HepG2 (cell line): ENCODE measurements around the gene SSC5D. TPM values are rescaled to one million over a fixed set of nuclear protein-coding genes. Genes with fewer than 3 reads are reported as not detected.
A peak's percentile ranks its signal among the peaks of the same experiment; 100 is the strongest.

ENCODE experiments used
- AKAP8 ChIP-seq: sonication (generic); formaldehyde crosslinking; IDR thresholded peaks from 2 replicates; pipeline ENCODE4 v1.5.1; 2020; ENCODE audit warnings: mild to moderate bottlenecking, missing genetic modification reagents
- ATF4 ChIP-seq, 2 experiments: fragments of 450-650 bp in 1 of 2; sonication (generic) in 1 of 2; formaldehyde crosslinking; IDR thresholded peaks; 2 replicates each; pipeline versions ENCODE4 v1.5.0 to v1.8.0; 2020 to 2022; ENCODE audit warnings: mild to moderate bottlenecking in 1 of 2, missing genetic modification reagents in 1 of 2
- CHD4 ChIP-seq: fragments of 200-600 bp; sonication (generic); IDR thresholded peaks from 2 replicates; pipeline ENCODE4 v1.7.0; 2017; ENCODE audit warnings: mild to moderate bottlenecking, low read length, borderline replicate concordance
- DMTF1 ChIP-seq: sonication (generic); formaldehyde crosslinking; IDR thresholded peaks from 2 replicates; pipeline ENCODE4 v1.4.0; 2020; ENCODE audit warnings: mild to moderate bottlenecking, missing genetic modification reagents
- GTF2F1 ChIP-seq: fragments of 150-350 bp; IDR thresholded peaks from 2 replicates; pipeline ENCODE4 v1.6.1; 2014; ENCODE audit warnings: low read length
- HNF4G ChIP-seq, 2 experiments: sonication (generic) in 1 of 2; formaldehyde crosslinking in 1 of 2; IDR thresholded peaks; 2 replicates each; pipeline versions ENCODE4 v1.4.0 to v1.6.1; 2011 to 2020; ENCODE audit warnings: borderline replicate concordance in 2 of 2, low read depth in 2 of 2, mild to moderate bottlenecking in 2 of 2, low read length in 1 of 2, missing genetic modification reagents in 1 of 2, moderate library complexity in 1 of 2
- JUN ChIP-seq: sonication (generic); formaldehyde crosslinking; IDR thresholded peaks from 2 replicates; pipeline ENCODE4 v1.4.0; 2020; ENCODE audit warnings: mild to moderate bottlenecking, missing genetic modification reagents
- MEIS1 ChIP-seq: sonication (generic); formaldehyde crosslinking; IDR thresholded peaks from 2 replicates; pipeline ENCODE4 v1.9.0; 2021; ENCODE audit warnings: mild to moderate bottlenecking, missing genetic modification reagents, moderate library complexity, borderline replicate concordance
- MIXL1 ChIP-seq: IDR thresholded peaks from 2 replicates; pipeline ENCODE4 v1.6.1; 2016
- MXD4 ChIP-seq: IDR thresholded peaks from 2 replicates; pipeline ENCODE4 v1.6.1; 2016; ENCODE audit warnings: mild to moderate bottlenecking, missing biosample characterization, missing genetic modification reagents
- REST ChIP-seq, 2 experiments: IDR thresholded peaks; 2 replicates each; pipeline ENCODE4 v1.6.1; 2011 to 2012; ENCODE audit warnings: low read length in 2 of 2, borderline replicate concordance in 1 of 2, low read depth in 1 of 2, mild to moderate bottlenecking in 1 of 2, moderate library complexity in 1 of 2
- SMAD3 ChIP-seq: sonication (generic); formaldehyde crosslinking; IDR thresholded peaks from 2 replicates; pipeline ENCODE4 v1.4.0; 2020; ENCODE audit warnings: missing genetic modification reagents
- ZC3H4 ChIP-seq: sonication (generic); formaldehyde crosslinking; IDR thresholded peaks from 2 replicates; pipeline ENCODE4 v1.4.0; 2020; ENCODE audit warnings: missing genetic modification reagents, borderline replicate concordance
- ZNF761 ChIP-seq: sonication (generic); formaldehyde crosslinking; conservative IDR thresholded peaks from 2 replicates; pipeline ENCODE4 v1.4.0; 2020; ENCODE audit warnings: mild to moderate bottlenecking, missing genetic modification reagents
- polyA plus RNA-seq, 8 experiments: library from polyadenylated mRNA; depleted of rRNA in 3 of 8; stranded (reverse) in 7 of 8; unstranded in 1 of 8; fragments of >200 nt; fragmentation: Illumina TruSeq in 4 of 8; extraction: Trizol in 4 of 8; gene quantifications; 2 replicates each; pipeline versions ENCODE4 v1.2.1 to v1.2.3, GENCODE V29; 2011 to 2016; ENCODE audit warnings: low read depth in 4 of 8, missing spikeins in 1 of 8, mixed read lengths in 1 of 8; ENCODE audit not compliant: insufficient read depth in 1 of 8
- total RNA-seq, 5 experiments: library from RNA; depleted of rRNA; stranded (reverse); fragments of >200 nt; fragmentation: Illumina TruSeq; extraction: Trizol; gene quantifications; 2 replicates each; pipeline ENCODE4 v1.2.3, GENCODE V29; 2016; ENCODE audit warnings: low read depth in 1 of 5
- TF ChIP-seq, protein P1 (sequence below): sonication (generic); formaldehyde crosslinking; IDR thresholded peaks from 2 replicates; pipeline ENCODE4 v1.4.0; 2020; ENCODE audit warnings: missing genetic modification reagents
- TF ChIP-seq, protein P2 (sequence below): sonication (generic); formaldehyde crosslinking; IDR thresholded peaks from 2 replicates; pipeline ENCODE4 v1.4.0; 2020; ENCODE audit warnings: mild to moderate bottlenecking, missing genetic modification reagents
- TF ChIP-seq, protein P3 (sequence below): sonication (generic); formaldehyde crosslinking; IDR thresholded peaks from 2 replicates; pipeline ENCODE4 v1.5.0; 2020; ENCODE audit warnings: missing genetic modification reagents

The SSC5D gene
- total and polyA plus RNA-seq, 2 of the 13 experiments (the other 11 are each of a cell fraction or from before 2014, with no cell fraction given), result not detected

- TF ChIP-seq, protein P1, sequence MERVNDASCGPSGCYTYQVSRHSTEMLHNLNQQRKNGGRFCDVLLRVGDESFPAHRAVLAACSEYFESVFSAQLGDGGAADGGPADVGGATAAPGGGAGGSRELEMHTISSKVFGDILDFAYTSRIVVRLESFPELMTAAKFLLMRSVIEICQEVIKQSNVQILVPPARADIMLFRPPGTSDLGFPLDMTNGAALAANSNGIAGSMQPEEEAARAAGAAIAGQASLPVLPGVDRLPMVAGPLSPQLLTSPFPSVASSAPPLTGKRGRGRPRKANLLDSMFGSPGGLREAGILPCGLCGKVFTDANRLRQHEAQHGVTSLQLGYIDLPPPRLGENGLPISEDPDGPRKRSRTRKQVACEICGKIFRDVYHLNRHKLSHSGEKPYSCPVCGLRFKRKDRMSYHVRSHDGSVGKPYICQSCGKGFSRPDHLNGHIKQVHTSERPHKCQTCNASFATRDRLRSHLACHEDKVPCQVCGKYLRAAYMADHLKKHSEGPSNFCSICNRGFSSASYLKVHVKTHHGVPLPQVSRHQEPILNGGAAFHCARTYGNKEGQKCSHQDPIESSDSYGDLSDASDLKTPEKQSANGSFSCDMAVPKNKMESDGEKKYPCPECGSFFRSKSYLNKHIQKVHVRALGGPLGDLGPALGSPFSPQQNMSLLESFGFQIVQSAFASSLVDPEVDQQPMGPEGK (CRISPR knock-in tag), result 0 out of 2 replicates have a peak, but pooled peaks have one; percentile 22
- TF ChIP-seq, protein P2, sequence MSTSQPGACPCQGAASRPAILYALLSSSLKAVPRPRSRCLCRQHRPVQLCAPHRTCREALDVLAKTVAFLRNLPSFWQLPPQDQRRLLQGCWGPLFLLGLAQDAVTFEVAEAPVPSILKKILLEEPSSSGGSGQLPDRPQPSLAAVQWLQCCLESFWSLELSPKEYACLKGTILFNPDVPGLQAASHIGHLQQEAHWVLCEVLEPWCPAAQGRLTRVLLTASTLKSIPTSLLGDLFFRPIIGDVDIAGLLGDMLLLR (CRISPR knock-in tag), result no peak
- TF ChIP-seq CHD4 (peak; percentile 46; the same call in 1 of the 2 replicates), JUN (CRISPR knock-in tag) (no peak), HNF4G (IDR thresholded peaks at IDR 0.05; ENCODE audit: borderline replicate concordance, low read depth, low read length) (peak; percentile 36), HNF4G (CRISPR knock-in tag; IDR thresholded peaks at IDR 0.05; ENCODE audit: borderline replicate concordance, low read depth) (no peak), ATF4 (CRISPR knock-in tag; IDR thresholded peaks at IDR 0.05) (0 out of 4 replicates have a peak, but pooled peaks of 1 of the 2 experiments have one; percentile 5), SMAD3 (CRISPR knock-in tag) (peak; percentile 49; the same call in 1 of the 2 replicates), ZNF761 (0 out of 2 replicates have a peak, but pooled peaks have one; percentile 26), REST (IDR thresholded peaks at IDR 0.05; ENCODE audit: borderline replicate concordance in 1 of 2, low read depth in 1 of 2, low read length in 2 of 2) (no peak), AKAP8 (0 out of 2 replicates have a peak, but pooled peaks have one; percentile 5), MXD4 (CRISPR knock-in tag) (0 out of 2 replicates have a peak, but pooled peaks have one; percentile 26), DMTF1 (CRISPR knock-in tag) (no peak), ZC3H4 (CRISPR knock-in tag) (0 out of 2 replicates have a peak, but pooled peaks have one; percentile 23), MIXL1 (peak; percentile 46; the same call in 1 of the 2 replicates), GTF2F1 (no peak), MEIS1 (peak; percentile 24; the same call in 1 of the 2 replicates)
- TF ChIP-seq, protein P3, sequence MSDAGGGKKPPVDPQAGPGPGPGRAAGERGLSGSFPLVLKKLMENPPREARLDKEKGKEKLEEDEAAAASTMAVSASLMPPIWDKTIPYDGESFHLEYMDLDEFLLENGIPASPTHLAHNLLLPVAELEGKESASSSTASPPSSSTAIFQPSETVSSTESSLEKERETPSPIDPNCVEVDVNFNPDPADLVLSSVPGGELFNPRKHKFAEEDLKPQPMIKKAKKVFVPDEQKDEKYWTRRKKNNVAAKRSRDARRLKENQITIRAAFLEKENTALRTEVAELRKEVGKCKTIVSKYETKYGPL, result 0 out of 2 replicates have a peak, but pooled peaks have one; percentile 81
Observed at GRCh38 chr19:55459950-55460657, 28.1 kb upstream of the SSC5D start (continued).
